ENCODE results near the gene SLC8A3.

The SLC8A3 gene

GRCh38 chr14:70177081-70177800 is 11.5 kb downstream of the SLC8A3 start:
- DNase-seq: no peak

- DNase-seq: no peak
Observed at GRCh38 chr14:70173569-70173968, 15.2 kb downstream of the SLC8A3 start.

- DNase-seq: no peak
Observed at GRCh38 chr14:70171726-70172125, 17.0 kb downstream of the SLC8A3 start.

- DNase-seq: no peak
Observed at GRCh38 chr14:70170976-70171375, 17.8 kb downstream of the SLC8A3 start.

GRCh38 chr14:70168406-70168805 is 20.3 kb downstream of the SLC8A3 start:
- DNase-seq: no peak

- DNase-seq: no peak
Observed at GRCh38 chr14:70166530-70167203, 22.1 kb downstream of the SLC8A3 start.

- DNase-seq: no peak
Observed at GRCh38 chr14:70162358-70162757, 26.4 kb downstream of the SLC8A3 start.

- no peak for DNase-seq
Observed at GRCh38 chr14:70156592-70156991, 32.2 kb downstream of the SLC8A3 start.

- DNase-seq: no peak
Observed at GRCh38 chr14:70152704-70153103, 36.0 kb downstream of the SLC8A3 start.

GRCh38 chr14:70152081-70152480 is 36.7 kb downstream of the SLC8A3 start:
- no peak for DNase-seq

GRCh38 chr14:70149596-70150165 is 39.1 kb downstream of the SLC8A3 start:
- no peak for DNase-seq

- DNase-seq: no peak
Observed at GRCh38 chr14:70148911-70149595, 39.7 kb downstream of the SLC8A3 start.

GRCh38 chr14:70148351-70148750 is 40.4 kb downstream of the SLC8A3 start:
- no peak for DNase-seq

GRCh38 chr14:70144046-70144445 is 44.7 kb downstream of the SLC8A3 start:
- DNase-seq: no peak

- DNase-seq: no peak
Observed at GRCh38 chr14:70143306-70143705, 45.4 kb downstream of the SLC8A3 start.

GRCh38 chr14:70140614-70141013 is 48.1 kb downstream of the SLC8A3 start:
- no peak for DNase-seq

- no peak for DNase-seq
Observed at GRCh38 chr14:70139384-70139783, 49.4 kb downstream of the SLC8A3 start.

- DNase-seq: no peak
Observed at GRCh38 chr14:70137788-70138187, 51.0 kb downstream of the SLC8A3 start.

- DNase-seq: no peak
Observed at GRCh38 chr14:70133461-70133860, 55.3 kb downstream of the SLC8A3 start.

- no peak for DNase-seq
Observed at GRCh38 chr14:70130482-70130881, 58.3 kb downstream of the SLC8A3 start.

- no peak for DNase-seq
Observed at GRCh38 chr14:70127186-70127585, 61.6 kb downstream of the SLC8A3 start.

GRCh38 chr14:70123796-70124195 is 65.0 kb downstream of the SLC8A3 start:
- no peak for DNase-seq

- no peak for DNase-seq
Observed at GRCh38 chr14:70121521-70121920, 67.2 kb downstream of the SLC8A3 start.

- no peak for DNase-seq
Observed at GRCh38 chr14:70118064-70118463, 70.7 kb downstream of the SLC8A3 start.
